Measurements from ENCODE around the gene CDC34.

DNA sequence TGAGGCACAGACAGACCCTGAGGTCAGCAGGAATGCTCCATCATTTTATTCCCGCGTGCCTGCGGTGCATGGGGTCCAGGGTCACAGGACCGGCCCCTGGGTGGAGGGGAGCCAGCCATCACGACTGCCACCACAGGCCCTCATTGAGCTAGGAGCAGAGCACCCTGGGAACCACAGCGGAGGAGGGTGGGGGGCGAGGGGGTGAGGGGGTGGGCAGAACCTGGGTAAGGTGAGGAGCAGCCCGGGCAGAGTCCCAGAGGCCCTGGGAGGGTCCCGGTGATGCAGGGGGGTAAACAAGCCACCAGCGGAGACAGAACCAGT is 36.5 kb upstream of the CDC34 start:
- TF ChIP-seq POLR2AphosphoS5 (IDR thresholded peaks at IDR 0.05; ENCODE audit: low read depth, low read length) (no peak), TAF1 (IDR thresholded peaks at IDR 0.05; ENCODE audit: borderline replicate concordance, low read depth, low read length) (no peak)

All from GM12892 (cell line).